HG02885 (cell line): ENCODE data around the gene AGTRAP.

Experiments used
- ATAC-seq: cut with Tn5 transposase; IDR thresholded peaks from one replicate; pipeline ENCODE4 v1.9.1; 2021; ENCODE audit warnings: mild to moderate bottlenecking; ENCODE audit not compliant: unreplicated experiment, poor library complexity

Gene AGTRAP

GRCh38 chr1:11735854-11736745, at the start of gene AGTRAP:
Gene AGTRAP (plus strand): TSS chr1:11736136. CDS start chr1:11736209, 73 bp downstream.
- ATAC-seq = peak; percentile 67

GRCh38 chr1:11688506-11688905, 47.4 kb upstream of the AGTRAP start:
- no peak for ATAC-seq

- no peak for ATAC-seq
These were observed 45.3 kb upstream of the AGTRAP start for GRCh38 chr1:11690397-11691301.

- no peak for ATAC-seq
These were observed 44.5 kb upstream of the AGTRAP start, which contains the start of gene DRAXIN for GRCh38 chr1:11691302-11691914. Gene DRAXIN (plus strand): TSS chr1:11691710. CDS start chr1:11706259, 14,549 bp downstream.

- ATAC-seq = no peak
These were observed 43.8 kb upstream of the AGTRAP start for GRCh38 chr1:11691928-11692711.

GRCh38 chr1:11693024-11693590, 42.8 kb upstream of the AGTRAP start:
- ATAC-seq = no peak

GRCh38 chr1:11693917-11694316, 42.0 kb upstream of the AGTRAP start:
- ATAC-seq = no peak

- ATAC-seq = no peak
These were observed 40.1 kb upstream of the AGTRAP start for GRCh38 chr1:11695861-11696260.

- ATAC-seq = no peak
These were observed 38.6 kb upstream of the AGTRAP start for GRCh38 chr1:11697188-11697892.

- no peak for ATAC-seq
These were observed 38.1 kb upstream of the AGTRAP start for GRCh38 chr1:11697893-11698210.

GRCh38 chr1:11700601-11701467, 35.1 kb upstream of the AGTRAP start:
- no peak for ATAC-seq

- no peak for ATAC-seq
These were observed 34.4 kb upstream of the AGTRAP start for GRCh38 chr1:11701551-11701961.

GRCh38 chr1:11701981-11702803, 33.7 kb upstream of the AGTRAP start:
- no peak for ATAC-seq

- ATAC-seq = no peak
These were observed 32.4 kb upstream of the AGTRAP start for GRCh38 chr1:11703357-11704193.

- no peak for ATAC-seq
These were observed 31.8 kb upstream of the AGTRAP start for GRCh38 chr1:11704194-11704529.

- ATAC-seq = no peak
These were observed 31.1 kb upstream of the AGTRAP start for GRCh38 chr1:11704691-11705475.
